NCI-H524 treated with DMSO at 0.1 percent for 48 hours (cell line): ENCODE measurements around the gene EGFL8.
"Not testable (repeated sequence)": the region's sequence is repeated elsewhere in the genome, so short reads cannot be mapped to it uniquely, and the experiment has no call there.

Experiments used
- DNase-seq: peaks from one replicate; lab custom pipeline; 2025; lab: John Stamatoyannopoulos, UW

The EGFL8 gene

GRCh38 chr6:32183483-32184083 lies 19.2 kb downstream of the EGFL8 start:
- no peak for DNase-seq

GRCh38 chr6:32184084-32184640 lies 19.8 kb downstream of the EGFL8 start, which contains the start of gene AGER:
TSS of gene AGER (minus strand) at chr6:32184253. CDS start at chr6:32184222, 31 bp downstream.
- DNase-seq: no peak

- not testable (repeated sequence) for DNase-seq
These were observed 21.3 kb downstream of the EGFL8 start for GRCh38 chr6:32185681-32186131.

GRCh38 chr6:32186151-32186840 lies 21.9 kb downstream of the EGFL8 start:
- not testable (repeated sequence) for DNase-seq

- no peak for DNase-seq
These were observed 22.8 kb downstream of the EGFL8 start for GRCh38 chr6:32187009-32187709.

- not testable (repeated sequence) for DNase-seq
These were observed 23.5 kb downstream of the EGFL8 start for GRCh38 chr6:32187725-32188380.

GRCh38 chr6:32188381-32189068 lies 24.1 kb downstream of the EGFL8 start:
- no peak for DNase-seq

- no peak for DNase-seq
These were observed 24.8 kb downstream of the EGFL8 start for GRCh38 chr6:32189069-32189741.

GRCh38 chr6:32189742-32190053 lies 25.3 kb downstream of the EGFL8 start:
- DNase-seq: no peak

GRCh38 chr6:32190054-32190851 lies 25.9 kb downstream of the EGFL8 start, which contains the start of gene PBX2:
TSS of gene PBX2 (minus strand) at chr6:32190202. CDS start at chr6:32189915, 287 bp downstream.
- peak; percentile 4 for DNase-seq

- DNase-seq: no peak
These were observed 26.7 kb downstream of the EGFL8 start for GRCh38 chr6:32190911-32191677.

GRCh38 chr6:32191696-32192607 lies 27.6 kb downstream of the EGFL8 start:
- no peak for DNase-seq

- DNase-seq: no peak
These were observed 28.2 kb downstream of the EGFL8 start, which contains the start of gene GPSM3 for GRCh38 chr6:32192608-32193039. TSS of gene GPSM3 (minus strand) at chr6:32192643. CDS start at chr6:32192513, 130 bp downstream.

- DNase-seq: not testable (repeated sequence)
These were observed 28.7 kb downstream of the EGFL8 start for GRCh38 chr6:32193096-32193495.

GRCh38 chr6:32194388-32194787 lies 30.0 kb downstream of the EGFL8 start:
- DNase-seq: no peak

GRCh38 chr6:32194825-32195651 lies 30.6 kb downstream of the EGFL8 start:
- peak; percentile 4 for DNase-seq

- peak; percentile 86 for DNase-seq
These were observed 31.2 kb downstream of the EGFL8 start for GRCh38 chr6:32195652-32195901.
